DMS 273 (cell line): ENCODE data around the gene SSRP1.

Experiments
- DNase-seq: peaks from one replicate; lab custom pipeline; 2025; ENCODE audit not compliant: unreplicated experiment; lab: John Stamatoyannopoulos, UW

Gene SSRP1

GRCh38 chr11:57318178-57318577 lies 17.5 kb downstream of the SSRP1 start:
- DNase-seq: peak; percentile 8

- DNase-seq: no peak
Observed at GRCh38 chr11:57316017-57316416, 19.7 kb downstream of the SSRP1 start.

GRCh38 chr11:57315491-57315890 lies 20.2 kb downstream of the SSRP1 start:
- DNase-seq: no peak

GRCh38 chr11:57314221-57314973 lies 21.3 kb downstream of the SSRP1 start:
- DNase-seq: no peak

GRCh38 chr11:57313788-57314135 lies 21.9 kb downstream of the SSRP1 start:
- DNase-seq: no peak

GRCh38 chr11:57313071-57313787 lies 22.5 kb downstream of the SSRP1 start:
- DNase-seq: no peak

- peak; percentile 6 for DNase-seq
Observed at GRCh38 chr11:57312511-57313021, 23.1 kb downstream of the SSRP1 start.

GRCh38 chr11:57311109-57311936 lies 24.4 kb downstream of the SSRP1 start:
- peak; percentile 90 for DNase-seq

GRCh38 chr11:57310630-57311086 lies 25.0 kb downstream of the SSRP1 start:
- peak; percentile 36 for DNase-seq

- peak; percentile 9 for DNase-seq
Observed at GRCh38 chr11:57310091-57310490, 25.6 kb downstream of the SSRP1 start.

- no peak for DNase-seq
Observed at GRCh38 chr11:57309106-57310059, 26.3 kb downstream of the SSRP1 start.

GRCh38 chr11:57308426-57309060 lies 27.1 kb downstream of the SSRP1 start:
- DNase-seq: no peak

- no peak for DNase-seq
Observed at GRCh38 chr11:57307666-57308270, 27.9 kb downstream of the SSRP1 start.

GRCh38 chr11:57306940-57307565 lies 28.6 kb downstream of the SSRP1 start:
- DNase-seq: no peak

GRCh38 chr11:57306161-57306876 lies 29.4 kb downstream of the SSRP1 start:
- peak; percentile 16 for DNase-seq

- DNase-seq: no peak
Observed at GRCh38 chr11:57305523-57305922, 30.2 kb downstream of the SSRP1 start.

- DNase-seq: peak; percentile 54
Observed at GRCh38 chr11:57303990-57304579, 31.6 kb downstream of the SSRP1 start.
